ENCODE data around the gene MNDA.

GRCh38 chr1:158893654-158894053 lies 62.5 kb downstream of the MNDA start:
- TF ChIP-seq, protein P1, sequence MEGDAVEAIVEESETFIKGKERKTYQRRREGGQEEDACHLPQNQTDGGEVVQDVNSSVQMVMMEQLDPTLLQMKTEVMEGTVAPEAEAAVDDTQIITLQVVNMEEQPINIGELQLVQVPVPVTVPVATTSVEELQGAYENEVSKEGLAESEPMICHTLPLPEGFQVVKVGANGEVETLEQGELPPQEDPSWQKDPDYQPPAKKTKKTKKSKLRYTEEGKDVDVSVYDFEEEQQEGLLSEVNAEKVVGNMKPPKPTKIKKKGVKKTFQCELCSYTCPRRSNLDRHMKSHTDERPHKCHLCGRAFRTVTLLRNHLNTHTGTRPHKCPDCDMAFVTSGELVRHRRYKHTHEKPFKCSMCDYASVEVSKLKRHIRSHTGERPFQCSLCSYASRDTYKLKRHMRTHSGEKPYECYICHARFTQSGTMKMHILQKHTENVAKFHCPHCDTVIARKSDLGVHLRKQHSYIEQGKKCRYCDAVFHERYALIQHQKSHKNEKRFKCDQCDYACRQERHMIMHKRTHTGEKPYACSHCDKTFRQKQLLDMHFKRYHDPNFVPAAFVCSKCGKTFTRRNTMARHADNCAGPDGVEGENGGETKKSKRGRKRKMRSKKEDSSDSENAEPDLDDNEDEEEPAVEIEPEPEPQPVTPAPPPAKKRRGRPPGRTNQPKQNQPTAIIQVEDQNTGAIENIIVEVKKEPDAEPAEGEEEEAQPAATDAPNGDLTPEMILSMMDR (IDR thresholded peaks at IDR 0.05; ENCODE audit: poor library complexity) = no peak
- TF ChIP-seq EZH2phosphoT487 (IDR thresholded peaks at IDR 0.05; ENCODE audit: low read depth, severe bottlenecking, unreplicated experiment) = no peak
